SHP77 (cell line): ENCODE results near the gene YEATS2.

Experiments used
- DNase-seq, 2 experiments: peaks; one replicate each; lab custom pipeline; 2025; lab: John Stamatoyannopoulos, UW

YEATS2 gene

GRCh38 chr3:183837390-183837789 is 139.8 kb downstream of the YEATS2 start:
- DNase-seq, result no peak

GRCh38 chr3:183837894-183838293 is 140.3 kb downstream of the YEATS2 start:
- DNase-seq, result no peak

GRCh38 chr3:183839751-183840150 is 142.2 kb downstream of the YEATS2 start:
- no peak for DNase-seq

- DNase-seq, result no peak
Measured at GRCh38 chr3:183844606-183845005, 147.0 kb downstream of the YEATS2 start.

GRCh38 chr3:183845090-183845489 is 147.5 kb downstream of the YEATS2 start:
- DNase-seq, result no peak

- no peak for DNase-seq
Measured at GRCh38 chr3:183845608-183846288, 148.2 kb downstream of the YEATS2 start.

GRCh38 chr3:183854318-183855035 is 156.9 kb downstream of the YEATS2 start:
- DNase-seq, result no peak

- no peak for DNase-seq
Measured at GRCh38 chr3:183857863-183858262, 160.3 kb downstream of the YEATS2 start.
